HL-60/S4 treated with retinoic acid at 250 ng/mL for 4 days and 3 days (cell line): ENCODE results near the gene SSPN.

ENCODE experiments used
- in situ Hi-C: fragments of 300-500 bp; cut with MboI; formaldehyde crosslinking; loops from 2 replicates; pipeline ENCODE4 v1.7.0; 2022; ENCODE audit warnings: low sequenced_read_pairs

The SSPN gene

DNA sequence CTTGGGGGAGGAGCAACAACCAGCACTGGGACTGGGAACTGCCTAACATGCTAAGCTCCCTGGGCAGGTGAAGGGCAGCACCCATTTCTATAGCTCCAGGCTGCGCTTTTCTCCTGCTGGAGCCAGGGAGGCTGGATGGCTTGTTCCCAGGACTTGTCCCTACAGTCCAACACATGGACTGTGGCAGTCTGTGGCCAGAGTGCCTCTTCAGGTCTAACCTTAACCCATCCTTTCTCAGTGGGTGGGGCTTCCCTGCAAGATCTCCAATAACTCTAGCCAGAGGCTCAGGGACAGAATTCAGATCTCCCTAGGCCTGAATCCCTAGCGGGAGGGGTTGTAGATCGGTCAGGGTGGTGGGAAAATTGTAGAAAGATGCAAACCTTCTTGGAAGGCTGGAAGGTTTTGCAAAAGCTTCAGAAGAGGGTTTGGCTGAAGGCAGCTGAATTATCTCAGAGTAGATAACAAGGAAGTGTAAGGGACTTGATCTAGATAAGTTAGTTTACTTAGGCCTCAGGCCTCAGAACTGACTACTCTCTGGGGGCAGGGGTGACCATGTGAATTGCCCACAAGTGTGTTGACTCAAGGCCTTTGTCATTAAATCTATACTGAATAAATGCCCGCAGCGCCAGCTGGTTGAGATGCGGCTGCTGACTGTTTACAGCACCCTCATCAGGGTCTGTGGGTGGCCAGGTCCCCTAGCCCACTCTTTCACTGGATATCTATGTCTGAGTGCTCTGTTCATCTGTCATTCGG is 60.7 kb downstream of the SSPN start:
- in situ Hi-C loops, result no loop called here

DNA sequence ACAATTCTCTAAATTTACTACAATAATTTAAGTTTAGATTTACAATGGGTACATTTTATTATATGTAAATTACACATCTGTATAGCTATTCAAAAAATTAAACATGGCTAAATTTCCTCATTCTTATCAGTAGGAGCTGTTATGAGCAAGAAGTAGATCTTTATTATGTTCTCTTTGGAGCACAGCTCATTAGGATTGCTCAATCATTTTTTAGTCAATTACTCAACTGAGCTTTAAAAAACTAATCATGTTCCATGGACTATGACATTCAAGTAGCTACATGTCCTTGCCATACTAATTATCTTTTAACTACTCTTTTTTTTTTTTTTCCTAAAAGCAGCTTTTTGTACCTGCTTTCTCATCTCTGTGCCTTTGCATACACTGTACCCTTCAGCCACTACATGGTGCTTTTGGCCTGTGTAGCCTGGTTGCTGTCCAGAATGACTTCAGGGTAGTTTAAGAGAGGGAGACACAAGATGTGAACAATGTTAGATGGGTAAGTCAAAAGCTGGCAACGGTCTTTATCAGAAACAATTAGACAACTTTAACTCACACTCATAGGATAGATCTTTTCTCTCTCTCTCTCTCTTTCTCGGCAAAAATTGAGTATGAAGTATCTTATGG is 69.0 kb downstream of the SSPN start:
- in situ Hi-C loops, result no loop called here

DNA sequence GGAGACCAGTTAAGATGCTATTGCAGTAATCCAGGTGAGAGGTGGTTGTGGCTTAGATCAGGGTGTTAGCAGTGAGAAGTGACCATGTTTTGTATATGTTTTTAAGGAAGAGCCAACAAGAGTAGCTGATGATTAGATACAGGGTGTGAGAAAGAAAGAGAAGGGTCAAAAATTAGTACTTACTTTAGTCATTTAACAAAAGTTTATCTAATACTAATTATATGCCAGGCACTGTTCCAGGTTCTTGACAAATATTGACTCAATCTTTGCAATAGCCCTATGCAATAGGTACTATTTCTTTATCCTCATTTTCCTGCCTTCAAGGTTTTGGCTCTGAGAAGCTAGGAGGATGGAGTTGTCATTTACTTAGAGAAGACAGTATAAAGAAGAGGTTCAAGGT is 70.2 kb downstream of the SSPN start:
- in situ Hi-C loops, result no loop called here

DNA sequence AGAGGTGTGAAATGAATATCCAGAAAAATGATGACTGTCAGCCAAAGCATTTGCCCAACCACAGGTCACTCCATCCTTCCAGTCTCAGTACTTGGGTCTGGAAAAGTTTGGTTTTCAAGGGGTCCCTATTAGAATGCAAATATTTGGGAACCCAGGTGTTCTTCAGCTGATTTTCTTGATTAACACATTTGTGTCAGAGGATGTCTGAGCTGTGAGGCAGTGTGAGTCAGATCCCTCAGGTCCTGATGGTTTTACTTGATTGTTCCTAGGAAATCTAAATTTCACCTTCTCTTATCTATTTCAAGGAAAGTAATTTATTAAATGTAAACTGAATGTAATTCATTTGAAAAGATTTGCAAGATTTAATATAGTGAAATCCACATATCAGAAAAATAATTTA is 71.5 kb downstream of the SSPN start:
- in situ Hi-C loops, result no loop called here

- in situ Hi-C loops, result no loop called here
Observed at GRCh38 chr12:26268841-26269561, 73.6 kb downstream of the SSPN start.

GRCh38 chr12:26269562-26270284 is 74.3 kb downstream of the SSPN start:
- in situ Hi-C loops, result no loop called here

DNA sequence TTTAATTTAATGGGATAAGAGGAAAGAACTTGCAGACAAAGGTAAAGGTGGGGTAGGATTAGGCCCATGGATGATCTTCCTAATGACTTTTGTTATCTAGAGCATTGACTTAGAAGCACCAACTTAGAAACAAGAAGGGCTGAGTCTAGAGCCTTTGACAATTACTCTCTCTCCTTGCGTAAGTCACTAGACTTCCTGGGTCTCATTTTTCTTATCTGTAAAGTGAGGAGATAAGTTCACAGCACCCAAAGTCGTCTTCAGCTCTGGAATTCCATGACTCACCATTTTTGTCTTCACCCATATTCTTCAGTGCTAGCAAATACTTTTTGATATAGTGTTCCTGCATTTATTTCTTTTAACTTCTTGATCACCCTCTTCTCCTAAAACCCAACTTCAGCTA is 75.7 kb downstream of the SSPN start:
- in situ Hi-C loops, result no loop called here

DNA sequence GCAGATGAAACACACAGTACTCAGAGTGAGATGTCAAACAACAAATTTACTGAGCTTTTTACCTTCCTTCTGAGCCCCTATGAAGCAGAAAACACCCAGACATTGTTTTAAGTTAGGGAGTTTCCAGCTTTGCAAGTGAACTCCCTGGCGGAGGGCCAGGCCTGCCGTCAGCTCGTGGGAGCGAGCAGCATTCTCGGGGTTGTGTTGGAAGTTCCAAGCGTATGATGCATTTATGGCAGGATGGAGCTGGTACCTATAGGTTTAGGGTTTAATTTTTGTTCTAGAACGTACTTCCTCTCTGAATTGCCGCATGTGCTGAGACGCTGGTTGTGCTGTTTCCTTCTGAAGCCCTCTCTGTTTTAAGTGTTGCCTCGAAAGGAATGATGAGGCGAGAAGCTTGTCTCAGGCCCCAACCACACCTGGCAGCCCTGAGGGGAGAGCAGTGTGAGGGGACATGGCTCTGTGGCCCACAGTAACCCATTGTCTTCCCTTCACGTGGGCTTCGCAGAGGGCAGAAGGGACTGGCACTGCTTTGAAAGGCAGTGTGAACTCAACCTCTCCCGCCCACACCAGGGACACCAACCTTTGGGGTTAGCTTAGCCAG is 76.6 kb downstream of the SSPN start:
- in situ Hi-C loops, result no loop called here

GRCh38 chr12:26272851-26273250 is 77.5 kb downstream of the SSPN start:
- in situ Hi-C loops, result no loop called here

- in situ Hi-C loops, result no loop called here
Observed at GRCh38 chr12:26273811-26274210, 78.4 kb downstream of the SSPN start.

DNA sequence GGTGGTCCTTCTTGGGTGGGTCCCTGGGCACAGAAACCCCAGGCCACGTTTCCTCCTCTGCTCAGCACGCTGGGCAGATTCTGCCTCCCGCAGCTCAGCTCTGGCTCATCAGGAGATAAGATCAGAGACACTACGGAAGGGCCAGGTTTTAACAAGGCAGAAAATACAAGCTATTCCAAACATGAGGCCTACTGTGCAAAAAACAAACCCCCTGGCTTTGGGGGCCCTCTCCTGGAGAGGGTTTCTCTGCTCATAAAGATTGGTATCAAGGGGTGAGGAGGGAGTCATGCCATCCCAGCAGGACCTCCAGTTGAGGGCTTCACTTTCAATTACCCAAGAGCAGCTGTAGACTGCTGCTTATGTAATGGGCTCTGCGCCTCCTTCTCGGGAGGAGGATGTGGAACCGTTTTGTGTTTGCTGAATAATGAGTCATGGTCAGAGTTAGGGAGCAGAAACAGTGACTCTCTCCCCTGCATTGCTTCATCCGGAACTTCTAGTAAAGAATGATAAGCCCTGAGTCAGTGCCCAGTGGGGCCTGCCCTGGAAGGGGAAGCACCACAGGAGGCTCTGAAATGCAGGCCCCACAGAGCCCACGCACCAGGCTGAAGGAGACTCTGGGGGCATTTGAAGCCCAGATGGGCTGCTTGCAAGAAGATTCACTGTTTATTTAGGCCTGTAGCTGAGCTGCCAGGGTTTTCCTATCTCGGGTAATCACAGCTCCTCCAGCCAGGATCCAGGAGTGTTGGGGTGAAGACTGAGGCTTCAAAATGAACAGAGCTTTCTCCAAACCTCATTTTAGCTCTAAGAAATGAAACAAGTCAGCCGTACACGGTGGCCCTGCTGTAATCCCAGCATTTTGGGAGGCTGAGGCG is 79.3 kb downstream of the SSPN start:
- in situ Hi-C loops, result no loop called here

- in situ Hi-C loops, result no loop called here
Observed at GRCh38 chr12:26275313-26276131, 80.1 kb downstream of the SSPN start.

DNA sequence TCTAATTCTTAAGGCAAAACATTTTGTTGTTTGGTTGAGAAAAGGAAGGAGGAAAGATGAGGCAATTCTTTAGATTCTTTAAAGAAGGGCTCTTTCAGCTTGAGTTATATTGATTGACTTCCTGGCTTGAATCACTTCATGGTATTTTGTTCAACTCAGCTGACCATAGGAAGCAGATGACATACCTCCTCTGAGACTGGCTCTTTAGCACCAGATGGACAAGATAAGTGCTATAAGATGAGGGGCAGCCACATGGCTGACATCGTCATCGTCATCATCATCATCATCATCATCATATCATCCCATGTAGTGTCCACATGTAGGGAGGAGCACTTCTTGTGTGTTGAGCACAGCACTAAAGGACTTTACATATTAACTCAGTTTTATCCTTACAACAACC is 81.3 kb downstream of the SSPN start:
- in situ Hi-C loops, result no loop called here

- in situ Hi-C loops, result no loop called here
Observed at GRCh38 chr12:26277506-26278246, 82.3 kb downstream of the SSPN start.

GRCh38 chr12:26278266-26278665 is 82.9 kb downstream of the SSPN start:
- in situ Hi-C loops, result no loop called here

- in situ Hi-C loops, result no loop called here
Observed at GRCh38 chr12:26278666-26279065, 83.3 kb downstream of the SSPN start.

DNA sequence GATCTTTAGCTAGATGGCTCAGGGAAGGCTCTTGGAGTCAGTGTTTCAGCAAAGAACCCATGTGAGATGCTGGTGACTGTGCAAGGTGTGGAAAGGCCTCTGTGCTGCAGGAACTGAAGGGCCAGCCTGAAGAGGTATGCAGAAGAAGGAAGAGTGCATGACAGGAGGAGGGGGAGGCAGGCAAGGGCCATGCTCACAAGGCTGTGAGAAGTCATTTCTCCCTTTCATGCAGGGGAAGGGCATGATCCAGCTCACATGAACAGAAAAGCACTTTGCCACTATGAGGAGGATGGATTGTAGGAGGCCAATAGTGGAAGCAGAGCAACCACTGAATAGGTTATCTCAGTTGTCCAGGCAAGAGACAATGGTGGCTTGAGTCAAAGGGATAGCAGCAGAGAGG is 83.7 kb downstream of the SSPN start:
- in situ Hi-C loops, result no loop called here

DNA sequence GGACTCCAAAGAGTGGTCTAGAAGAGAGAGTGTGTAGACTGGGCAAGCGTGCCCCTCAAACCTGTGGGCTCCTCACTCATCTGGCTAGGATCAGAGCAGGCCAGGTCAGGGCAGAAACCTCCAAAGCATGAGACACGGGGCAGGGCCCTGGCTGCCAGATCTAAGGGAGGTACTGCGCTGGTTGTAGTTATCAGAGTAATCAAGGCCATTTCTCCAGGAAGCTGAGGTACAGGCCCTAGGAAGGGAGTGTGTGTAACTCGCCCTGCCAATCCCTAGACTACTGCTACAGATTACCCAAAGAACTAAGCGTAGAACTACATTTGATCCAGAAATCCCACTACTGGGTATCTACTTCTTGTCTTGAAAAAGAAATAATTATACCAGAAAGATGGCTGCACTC is 84.5 kb downstream of the SSPN start:
- in situ Hi-C loops, result no loop called here

DNA sequence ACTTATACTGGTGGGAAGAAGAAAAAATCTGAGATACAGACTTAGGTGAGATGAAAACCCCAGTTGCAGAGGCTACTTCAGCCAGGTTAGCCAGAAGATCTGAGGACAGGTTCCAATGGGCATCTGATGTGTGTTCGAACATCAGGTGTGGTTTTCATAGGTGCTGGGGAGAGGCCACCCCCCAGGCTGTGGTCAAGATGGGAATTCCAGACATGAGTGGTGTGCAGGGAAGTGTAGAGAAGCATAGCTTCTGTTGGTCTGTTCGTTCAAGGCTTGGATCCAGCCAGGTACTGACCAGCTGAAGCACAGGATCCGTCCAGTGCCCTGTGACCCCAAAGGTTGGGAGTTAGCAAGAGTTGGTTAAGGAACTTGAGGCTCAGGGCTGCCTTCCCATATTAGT is 85.5 kb downstream of the SSPN start:
- in situ Hi-C loops, result no loop called here
